RWPE2 (cell line): ENCODE data around the gene IGFL3.

Source experiments
- ATAC-seq: fragments of 200-7000 bp; cut with Tn5 transposase; 3 replicates; pipeline ENCODE4 v1.9.1; 2021; ENCODE audit warnings: low read depth
- DNase-seq: peaks from one replicate; pipeline ENCODE4 v3.0.0-alpha.2; 2020; ENCODE audit warnings: low spot score
- H3K27ac ChIP-seq: fragments of 450-650 bp; 2 replicates; pipeline ENCODE4 v1.5.1; 2017; ENCODE audit warnings: mild to moderate bottlenecking; ENCODE audit not compliant: poor library complexity, severe bottlenecking
- H3K27me3 ChIP-seq: fragments of 250-450 bp; sonication (Bioruptor Pico); 2 replicates; pipeline ENCODE4 v1.5.1; 2021; ENCODE audit warnings: mild to moderate bottlenecking, moderate library complexity; ENCODE audit not compliant: insufficient read depth, poor library complexity, severe bottlenecking
- H3K36me3 ChIP-seq: fragments of 250-450 bp; sonication (Bioruptor Pico); 2 replicates; pipeline ENCODE4 v1.5.1; 2020; ENCODE audit warnings: low read depth, mild to moderate bottlenecking, moderate library complexity
- H3K4me1 ChIP-seq: fragments of 250-450 bp; sonication (Bioruptor Pico); 2 replicates; pipeline ENCODE4 v1.5.1; 2021; ENCODE audit warnings: mild to moderate bottlenecking, moderate library complexity; ENCODE audit not compliant: insufficient read depth, poor library complexity, severe bottlenecking
- H3K4me3 ChIP-seq: fragments of 250-450 bp; sonication (Bioruptor Pico); 2 replicates; pipeline ENCODE4 v1.5.1; 2021; ENCODE audit warnings: mild to moderate bottlenecking, moderate library complexity; ENCODE audit not compliant: severe bottlenecking
- H3K9me3 ChIP-seq: fragments of 250-450 bp; sonication (Bioruptor Pico); 2 replicates; pipeline ENCODE4 v1.5.1; 2021; ENCODE audit warnings: mild to moderate bottlenecking, moderate library complexity; ENCODE audit not compliant: severe bottlenecking
- TF ChIP-seq, protein P1 (sequence below): fragments of 450-650 bp; IDR thresholded peaks from one replicate; pipeline ENCODE4 v1.5.1; 2017; ENCODE audit warnings: mild to moderate bottlenecking, moderate library complexity; ENCODE audit not compliant: poor library complexity, severe bottlenecking

Gene IGFL3

DNA sequence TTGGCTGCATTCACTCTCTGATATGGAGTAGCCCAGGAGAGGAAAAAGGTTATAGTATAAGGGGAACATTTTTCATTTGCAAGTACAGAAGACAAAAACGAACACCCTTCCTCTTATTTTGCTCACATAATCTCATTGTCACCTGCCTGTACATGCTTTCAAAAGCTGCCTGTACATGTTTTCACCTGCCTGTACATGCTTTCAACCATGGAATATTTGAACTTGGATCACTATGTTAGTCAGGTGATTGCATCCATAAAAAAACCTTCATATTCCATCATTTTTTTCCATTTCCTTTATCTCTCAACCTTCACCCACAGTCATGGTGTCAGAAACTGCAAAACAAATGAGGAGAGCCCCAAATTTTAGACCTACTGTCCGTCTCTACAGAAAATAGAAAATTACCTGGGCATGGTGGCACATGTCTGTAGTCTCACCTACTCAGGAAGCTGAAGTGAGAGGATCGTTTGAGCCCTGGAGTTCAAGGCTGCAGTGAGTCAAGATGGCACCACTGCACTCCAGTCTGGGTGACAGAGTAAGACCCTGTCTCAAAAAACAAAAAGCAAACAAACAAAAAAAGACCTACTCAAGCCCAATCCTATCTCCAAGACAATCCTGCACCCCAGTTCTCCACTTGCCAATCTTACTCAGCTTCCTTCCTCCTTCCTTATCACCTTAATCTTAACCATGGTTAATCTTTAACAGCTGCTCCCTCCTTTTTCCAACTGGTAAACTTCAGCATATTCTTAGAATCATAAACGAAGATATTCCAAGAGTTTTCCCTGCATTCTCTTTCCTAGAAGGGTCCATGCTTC, 35.1 kb upstream of the IGFL3 start:
- TF ChIP-seq, protein P1, sequence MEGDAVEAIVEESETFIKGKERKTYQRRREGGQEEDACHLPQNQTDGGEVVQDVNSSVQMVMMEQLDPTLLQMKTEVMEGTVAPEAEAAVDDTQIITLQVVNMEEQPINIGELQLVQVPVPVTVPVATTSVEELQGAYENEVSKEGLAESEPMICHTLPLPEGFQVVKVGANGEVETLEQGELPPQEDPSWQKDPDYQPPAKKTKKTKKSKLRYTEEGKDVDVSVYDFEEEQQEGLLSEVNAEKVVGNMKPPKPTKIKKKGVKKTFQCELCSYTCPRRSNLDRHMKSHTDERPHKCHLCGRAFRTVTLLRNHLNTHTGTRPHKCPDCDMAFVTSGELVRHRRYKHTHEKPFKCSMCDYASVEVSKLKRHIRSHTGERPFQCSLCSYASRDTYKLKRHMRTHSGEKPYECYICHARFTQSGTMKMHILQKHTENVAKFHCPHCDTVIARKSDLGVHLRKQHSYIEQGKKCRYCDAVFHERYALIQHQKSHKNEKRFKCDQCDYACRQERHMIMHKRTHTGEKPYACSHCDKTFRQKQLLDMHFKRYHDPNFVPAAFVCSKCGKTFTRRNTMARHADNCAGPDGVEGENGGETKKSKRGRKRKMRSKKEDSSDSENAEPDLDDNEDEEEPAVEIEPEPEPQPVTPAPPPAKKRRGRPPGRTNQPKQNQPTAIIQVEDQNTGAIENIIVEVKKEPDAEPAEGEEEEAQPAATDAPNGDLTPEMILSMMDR = no peak
- Histone ChIP-seq H3K36me3 (no peaks in the 10 kb centered on the region), H3K27me3 (no peaks in the 10 kb centered on the region), H3K4me1 (no peaks in the 10 kb centered on the region), H3K9me3 (no peaks in the 10 kb centered on the region), H3K27ac (no peak overlapping the region), H3K4me3 (no peak overlapping the region)
- DNase-seq (no peak), ATAC-seq (no peak)

DNA sequence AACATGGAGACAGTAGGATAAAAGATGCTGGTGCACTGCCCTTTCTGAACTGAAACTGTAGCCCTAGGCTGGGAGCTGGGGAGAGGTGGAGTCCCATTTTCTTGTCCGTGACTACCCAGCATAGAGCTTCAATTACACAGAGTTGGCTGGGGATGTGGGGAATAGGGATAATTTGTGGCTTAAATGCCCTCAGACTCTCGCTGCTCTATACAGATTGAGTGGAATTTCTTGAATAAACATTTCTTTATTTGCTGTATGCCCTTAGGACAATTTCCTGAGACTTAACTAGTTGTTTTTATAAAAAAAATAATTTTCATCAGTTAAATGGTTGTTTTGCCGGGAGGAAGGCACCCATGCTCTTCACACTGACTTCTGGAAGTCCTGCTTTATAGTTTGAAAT, 30.7 kb upstream of the IGFL3 start:
- ATAC-seq (no peak), DNase-seq (no peak)
- H3K4me1 ChIP-seq = no peaks in the 10 kb centered on the region
- H3K36me3 ChIP-seq = no peaks in the 10 kb centered on the region
- H3K9me3 ChIP-seq = no peaks in the 10 kb centered on the region
- H3K27me3 ChIP-seq = no peaks in the 10 kb centered on the region
- H3K27ac ChIP-seq = no peak overlapping the region
- TF ChIP-seq, protein P1 = no peak
- no peak overlapping the region for H3K4me3 ChIP-seq

DNA sequence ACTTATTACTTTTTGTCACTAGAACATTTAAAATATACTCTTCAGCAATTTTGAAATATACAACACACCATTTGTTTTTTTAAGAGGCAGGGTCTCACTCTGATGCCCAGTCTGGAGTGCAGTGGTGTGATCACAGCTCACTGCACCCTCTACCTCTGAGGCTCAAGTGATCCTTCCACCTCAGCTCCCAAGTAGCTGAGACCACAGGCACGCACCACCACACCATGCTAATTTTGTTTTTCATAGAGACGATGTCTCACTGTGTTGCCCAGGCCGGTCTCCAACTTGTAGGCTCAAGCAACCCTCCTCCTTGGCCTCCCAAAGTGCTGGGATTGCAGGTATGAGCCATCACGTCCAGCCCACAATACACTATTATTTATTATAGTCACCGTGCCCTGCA, 26.1 kb upstream of the IGFL3 start:
- TF ChIP-seq, protein P1 = no peak
- no peak for ATAC-seq
- no peaks in the 10 kb centered on the region for H3K36me3 ChIP-seq
- peaks cover 2% of the 10 kb centered on the region for H3K4me1 ChIP-seq
- H3K9me3 ChIP-seq = no peaks in the 10 kb centered on the region
- no peak overlapping the region for H3K4me3 ChIP-seq
- H3K27me3 ChIP-seq = no peaks in the 10 kb centered on the region
- no peak overlapping the region for H3K27ac ChIP-seq
- no peak for DNase-seq

- Histone ChIP-seq H3K4me1 (peaks cover 2% of the 10 kb centered on the region), H3K36me3 (no peaks in the 10 kb centered on the region), H3K4me3 (no peak within 1 kb of the TSS), H3K27ac (no peak within 1 kb of the TSS), H3K27me3 (no peaks in the 10 kb centered on the region), H3K9me3 (no peaks in the 10 kb centered on the region)
- DNase-seq = no peak
- TF ChIP-seq, protein P1 = no peak
- ATAC-seq = peak; percentile 64
Observed at GRCh38 chr19:46147791-46148288, 23.4 kb upstream of the IGFL3 start, which contains the start of gene IGFL2. IGFL2 (plus strand) TSS chr19:46148238; CDS start chr19:46148279, 41 bp downstream.

DNA sequence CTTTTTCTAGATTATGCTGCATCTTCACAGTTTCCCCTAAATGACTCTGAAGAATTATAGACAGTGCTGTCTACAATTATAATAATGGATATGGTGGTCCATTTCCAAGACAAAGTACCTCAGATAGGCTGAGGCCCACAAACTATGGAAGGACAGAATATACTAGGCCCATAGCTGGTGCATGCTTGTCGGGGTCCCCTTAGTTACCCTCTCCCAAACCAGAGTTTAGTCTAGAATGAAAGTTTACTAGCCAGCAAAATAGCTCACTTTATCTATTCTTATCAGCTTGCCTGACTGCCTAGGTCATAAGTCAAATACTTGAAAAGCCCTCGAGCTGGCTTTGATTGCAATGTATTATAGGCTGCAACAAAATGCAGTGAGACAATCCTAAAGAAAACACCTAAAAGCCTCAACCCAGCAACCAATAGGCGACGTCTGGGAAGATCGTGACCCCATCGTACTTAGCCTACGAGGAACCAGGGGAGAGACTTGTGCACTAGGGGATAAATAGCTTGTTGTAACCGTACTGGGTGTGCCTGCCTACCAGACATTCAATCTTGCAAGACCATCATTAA, 22.8 kb upstream of the IGFL3 start:
- Histone ChIP-seq H3K27ac (no peak overlapping the region), H3K27me3 (no peaks in the 10 kb centered on the region), H3K4me3 (no peak overlapping the region), H3K9me3 (no peaks in the 10 kb centered on the region), H3K4me1 (peaks cover 2% of the 10 kb centered on the region), H3K36me3 (no peaks in the 10 kb centered on the region)
- TF ChIP-seq, protein P1 = no peak
- ATAC-seq (no peak), DNase-seq (no peak)
